Epithelial cell of prostate (primary cell): ENCODE results near the gene SHKBP1.
"Not testable (repeated sequence)": the region's sequence is repeated elsewhere in the genome, so short reads cannot be mapped to it uniquely, and the experiment has no call there.

Experiments
- DNase-seq: peaks from one replicate; pipeline ENCODE4 v3.0.0-alpha.2; 2011; ENCODE audit warnings: low read depth, low spot score
- H3K27ac ChIP-seq: fragments of 450-650 bp; 2 replicates; pipeline ENCODE4 v1.5.1; 2017; ENCODE audit warnings: mild to moderate bottlenecking

The SHKBP1 gene

DNA sequence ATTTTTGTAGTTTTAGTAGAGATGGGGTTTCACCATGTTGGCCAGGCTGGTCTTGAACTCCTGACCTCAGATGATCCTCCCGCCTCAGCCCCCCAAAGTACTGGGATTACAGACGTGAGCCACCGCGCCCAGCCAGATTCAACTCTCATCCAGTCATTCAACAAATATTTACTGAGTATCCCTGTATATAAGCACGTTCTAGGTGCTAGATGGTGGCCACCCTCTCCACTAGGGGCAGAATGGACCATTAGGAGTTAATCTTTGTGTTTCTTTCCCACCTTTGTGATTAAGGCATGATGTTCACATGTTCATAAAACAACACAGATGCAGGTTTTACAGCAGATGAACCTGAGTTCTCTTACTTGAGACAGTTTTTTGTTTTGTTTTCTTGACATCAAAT lies 7.3 kb downstream of the SHKBP1 start:
- no peak for DNase-seq
- H3K27ac ChIP-seq = no peak overlapping the region

DNA sequence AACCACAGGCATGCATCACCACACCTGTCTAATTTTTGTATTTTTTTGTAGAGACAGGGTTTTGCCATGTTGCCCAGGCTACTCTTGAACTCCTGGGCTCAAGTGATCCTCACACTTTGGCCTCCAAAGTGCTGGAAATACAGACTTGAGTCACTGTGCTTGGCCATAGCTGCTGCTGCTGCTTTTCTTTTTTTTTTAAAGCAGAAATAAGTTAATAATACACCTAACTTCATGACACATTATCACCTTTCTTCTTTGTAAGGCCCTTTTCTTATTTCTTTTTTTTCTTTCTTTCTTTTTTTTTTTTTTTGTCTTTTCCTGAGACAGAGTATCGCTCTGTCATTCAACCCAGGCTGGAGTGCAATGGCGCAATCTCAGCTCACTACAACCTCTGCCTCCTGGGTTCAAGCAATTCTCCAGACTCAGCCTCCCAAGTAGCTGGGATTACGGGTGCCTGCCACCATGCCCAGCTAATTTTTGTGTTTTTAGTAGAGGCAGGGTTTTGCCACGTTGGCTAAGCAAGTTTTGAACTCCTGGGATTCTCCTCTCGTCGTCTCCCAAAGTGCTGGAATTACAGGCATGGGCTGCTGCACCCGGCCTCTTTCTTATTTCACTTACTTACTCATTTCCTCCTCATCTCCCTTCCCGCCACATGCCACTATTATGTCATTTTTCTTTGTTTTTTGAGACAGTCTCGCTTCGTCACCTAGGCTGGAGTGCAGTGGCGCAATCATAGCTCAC lies 8.7 kb downstream of the SHKBP1 start:
- H3K27ac ChIP-seq = peak overlapping the region; percentile 88
- no peak for DNase-seq

DNA sequence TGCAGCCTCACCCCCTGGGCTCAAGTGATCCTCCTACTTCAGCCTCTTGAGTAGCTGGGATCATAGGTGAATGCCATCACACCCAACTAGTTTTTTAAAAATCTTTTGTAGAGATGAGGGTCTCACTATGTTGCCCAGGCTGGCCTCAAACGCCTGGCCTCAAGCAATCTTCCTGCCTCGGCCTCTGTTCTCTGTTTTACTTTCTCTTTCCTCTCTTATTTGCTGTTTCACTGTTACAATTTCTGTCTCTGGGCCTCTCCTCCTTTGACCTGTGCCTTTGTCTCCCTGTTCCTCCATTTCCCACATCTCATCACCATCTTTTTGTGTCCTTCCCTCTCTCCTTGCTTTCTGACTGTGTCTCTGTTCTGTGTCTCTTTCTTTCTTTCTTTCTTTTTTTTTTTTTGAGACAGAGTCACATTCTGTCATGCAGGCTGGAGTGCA lies 9.3 kb downstream of the SHKBP1 start:
- DNase-seq = no peak
- H3K27ac ChIP-seq = peak overlapping the region; percentile 88

DNA sequence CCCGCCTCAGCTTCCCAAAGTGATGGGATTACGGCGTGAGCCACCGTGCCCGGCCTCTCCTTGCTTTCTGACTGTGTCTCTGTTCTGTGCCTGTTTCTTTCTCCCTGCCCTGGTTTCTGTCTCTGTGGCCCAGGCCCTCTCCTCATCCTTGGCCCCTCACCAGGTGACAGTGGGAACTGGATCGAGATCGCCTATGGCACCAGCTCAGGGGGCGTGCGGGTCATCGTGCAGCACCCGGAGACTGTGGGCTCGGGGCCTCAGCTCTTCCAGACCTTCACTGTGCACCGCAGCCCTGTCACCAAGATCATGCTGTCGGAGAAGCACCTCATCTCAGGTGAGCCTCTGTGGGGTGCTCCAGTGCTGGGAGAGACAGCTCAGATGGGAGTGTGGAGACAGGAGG lies 9.9 kb downstream of the SHKBP1 start:
- DNase-seq = no peak
- peak overlapping the region; percentile 88 for H3K27ac ChIP-seq

DNA sequence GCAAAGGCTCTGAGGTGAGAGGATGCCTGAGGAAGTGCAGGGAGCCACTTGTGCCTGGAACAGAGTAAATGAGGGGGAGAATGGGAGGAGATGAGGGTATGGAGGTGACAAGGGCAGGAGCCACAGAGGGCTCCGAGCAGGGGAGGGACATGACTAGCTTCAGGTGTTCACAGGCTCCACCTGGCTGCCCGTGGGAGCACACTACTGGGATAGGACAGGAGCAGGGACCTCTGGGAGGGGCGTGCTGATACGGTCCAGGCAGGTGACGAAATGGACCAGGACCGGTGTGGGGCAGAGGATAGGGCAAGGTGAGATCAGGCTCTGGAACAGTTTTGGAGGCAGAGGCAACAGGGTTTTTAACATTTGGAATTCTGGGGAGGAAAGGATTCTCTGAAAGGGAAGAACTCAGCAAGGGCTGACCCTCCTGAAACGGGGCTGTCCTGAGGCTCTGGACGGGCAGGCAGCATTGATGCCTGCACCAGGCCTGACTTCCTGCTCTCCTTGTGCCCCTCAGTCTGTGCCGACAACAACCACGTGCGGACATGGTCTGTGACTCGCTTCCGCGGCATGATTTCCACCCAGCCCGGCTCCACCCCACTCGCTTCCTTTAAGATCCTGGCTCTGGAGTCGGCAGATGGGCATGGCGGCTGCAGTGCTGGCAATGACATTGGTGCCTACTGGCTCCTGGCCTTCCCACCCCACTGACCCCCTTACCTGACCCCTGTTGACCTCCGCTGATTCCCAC lies 11.6 kb downstream of the SHKBP1 start:
- DNase-seq = no peak
- H3K27ac ChIP-seq = no peak overlapping the region

DNA sequence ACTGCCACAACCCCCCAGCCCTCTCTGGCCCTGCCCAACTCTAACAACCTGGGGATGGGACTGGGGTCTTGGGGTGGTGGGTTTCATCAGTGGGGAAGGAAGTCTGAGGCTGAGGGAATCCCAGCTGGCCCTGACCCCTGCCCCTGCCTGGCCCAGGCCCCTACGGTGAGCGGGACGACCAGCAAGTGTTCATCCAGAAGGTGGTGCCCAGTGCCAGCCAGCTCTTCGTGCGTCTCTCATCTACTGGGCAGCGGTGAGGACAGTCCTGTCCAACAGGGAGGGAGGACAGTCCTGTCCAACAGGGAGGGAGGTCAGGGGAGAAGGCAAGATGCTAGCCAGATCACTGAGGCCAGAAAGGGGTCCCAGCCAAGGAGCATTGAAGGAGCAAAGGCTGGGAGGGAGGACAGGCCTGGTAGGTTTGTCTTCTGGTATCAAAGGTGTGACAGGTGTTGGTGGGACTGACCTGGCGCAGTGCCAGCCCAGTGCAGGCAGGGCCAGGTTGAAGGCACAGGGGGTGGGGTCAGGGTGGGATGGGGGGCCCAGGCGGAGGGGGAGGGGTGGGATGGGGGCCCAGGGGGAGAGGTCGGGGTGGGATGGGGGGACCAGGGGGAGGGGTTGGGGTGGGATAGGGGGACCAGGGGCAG lies 12.4 kb downstream of the SHKBP1 start:
- DNase-seq = no peak

DNA sequence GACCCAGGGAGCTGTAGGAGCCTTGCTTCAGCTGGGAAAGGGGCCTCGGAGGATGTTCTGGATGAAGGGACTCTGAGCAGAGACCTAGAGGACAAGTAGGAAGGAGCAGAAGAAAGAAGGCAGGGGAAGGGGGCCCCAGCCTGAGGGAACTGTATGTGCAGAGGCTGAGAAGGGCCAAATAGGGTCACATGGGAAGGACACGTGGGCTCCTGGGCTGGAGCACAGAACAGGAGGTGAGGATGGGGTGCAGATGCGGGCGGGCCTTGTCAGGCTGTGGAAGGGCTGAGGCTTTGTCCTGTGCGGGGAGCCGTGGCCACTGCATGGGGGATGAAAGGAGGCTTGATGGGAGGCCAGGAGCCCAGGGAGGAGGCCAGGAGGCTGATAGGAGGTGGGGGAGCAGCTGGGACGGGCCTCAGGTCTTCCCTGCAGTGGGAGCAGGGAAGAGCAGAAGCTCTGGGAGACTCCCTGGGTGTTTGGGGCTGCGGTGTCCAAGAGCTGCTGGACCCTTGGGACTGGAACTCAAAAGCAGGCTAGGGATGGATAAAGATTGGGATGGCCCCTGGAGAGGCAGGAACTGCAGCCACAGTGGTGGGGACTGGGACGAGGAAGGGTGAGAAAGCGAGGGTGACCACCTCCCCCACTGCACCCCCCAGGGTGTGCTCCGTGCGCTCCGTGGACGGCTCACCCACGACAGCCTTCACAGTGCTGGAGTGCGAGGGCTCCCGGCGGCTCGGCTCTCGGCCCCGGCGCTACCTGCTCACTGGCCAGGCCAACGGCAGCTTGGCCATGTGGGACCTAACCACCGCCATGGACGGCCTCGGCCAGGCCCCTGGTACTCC lies 13.1 kb downstream of the SHKBP1 start:
- DNase-seq = no peak
- H3K27ac ChIP-seq = no peak overlapping the region

More for the DNA sequence above, 12.4 kb downstream of the SHKBP1 start:
- no peak overlapping the region for H3K27ac ChIP-seq

DNA sequence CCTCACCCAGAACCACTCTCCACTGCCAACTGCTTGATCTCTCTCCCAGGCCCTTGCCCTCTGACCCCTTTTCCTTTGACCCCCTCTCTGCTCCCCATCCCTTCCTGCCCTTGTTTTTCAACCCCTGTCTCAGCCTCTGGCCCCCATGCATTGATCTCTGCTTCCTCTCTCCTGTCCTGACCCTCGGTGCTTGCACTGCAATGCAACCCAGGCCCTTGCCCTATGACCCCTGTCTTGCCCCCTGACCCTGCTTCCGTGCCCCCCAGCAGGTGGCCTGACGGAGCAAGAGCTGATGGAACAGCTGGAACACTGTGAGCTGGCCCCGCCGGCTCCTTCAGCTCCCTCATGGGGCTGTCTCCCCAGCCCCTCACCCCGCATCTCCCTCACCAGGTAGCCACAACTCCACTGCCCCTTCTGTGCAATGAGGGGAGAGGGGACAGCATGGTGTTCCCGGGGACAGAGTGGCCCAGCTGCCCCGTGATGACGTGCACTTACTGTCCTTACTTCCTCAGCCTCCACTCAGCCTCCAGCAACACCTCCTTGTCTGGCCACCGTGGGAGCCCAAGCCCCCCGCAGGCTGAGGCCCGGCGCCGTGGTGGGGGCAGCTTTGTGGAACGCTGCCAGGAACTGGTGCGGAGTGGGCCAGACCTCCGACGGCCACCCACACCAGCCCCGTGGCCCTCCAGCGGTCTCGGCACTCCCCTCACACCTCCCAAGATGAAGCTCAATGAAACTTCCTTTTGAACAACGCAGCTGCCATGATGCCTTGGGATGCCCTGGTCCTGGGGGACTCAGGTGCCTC lies 14.0 kb downstream of the SHKBP1 start:
- no peak overlapping the region for H3K27ac ChIP-seq

DNA sequence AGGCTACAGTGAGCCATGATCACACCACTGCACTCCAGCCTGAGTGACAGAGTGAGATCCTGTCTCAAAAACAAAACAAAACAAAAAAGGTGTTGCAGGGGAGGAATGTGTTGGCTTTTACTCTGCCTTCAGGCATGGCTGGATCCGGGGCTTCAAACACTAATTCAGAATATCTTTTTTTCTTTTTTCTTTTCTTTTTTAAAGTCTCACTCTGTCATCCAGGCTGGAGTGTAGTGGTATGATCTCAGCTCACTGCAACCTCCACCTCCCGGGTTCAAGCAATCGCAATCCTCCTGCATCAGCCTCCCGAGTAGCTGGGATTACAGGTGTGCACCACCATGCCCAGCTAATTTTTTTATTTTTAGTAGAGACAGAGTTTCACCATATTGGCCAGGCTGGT lies 15.1 kb downstream of the SHKBP1 start:
- not testable (repeated sequence) for DNase-seq, H3K27ac ChIP-seq

More for the DNA sequence above, 14.0 kb downstream of the SHKBP1 start:
- no peak for DNase-seq

DNA sequence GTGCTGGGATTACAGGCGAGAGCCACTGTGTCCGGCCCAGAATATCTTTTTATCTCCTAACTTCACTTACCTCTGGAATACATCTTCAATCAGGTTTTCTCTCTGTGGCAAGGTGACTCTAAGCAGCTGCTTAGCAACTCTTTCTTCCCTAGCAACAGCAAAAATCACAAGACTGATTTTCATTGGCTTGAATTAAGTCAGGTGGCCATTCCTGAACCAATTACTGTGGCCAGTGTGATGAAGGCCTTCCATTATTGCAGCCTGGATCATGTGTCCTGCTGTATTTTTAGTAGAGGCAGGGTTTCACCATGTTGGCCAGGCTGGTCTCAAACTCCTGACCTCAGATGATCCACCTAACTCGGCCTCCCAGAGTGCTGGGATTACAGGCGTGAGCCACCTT lies 15.5 kb downstream of the SHKBP1 start:
- no peak overlapping the region for H3K27ac ChIP-seq
- DNase-seq = no peak

DNA sequence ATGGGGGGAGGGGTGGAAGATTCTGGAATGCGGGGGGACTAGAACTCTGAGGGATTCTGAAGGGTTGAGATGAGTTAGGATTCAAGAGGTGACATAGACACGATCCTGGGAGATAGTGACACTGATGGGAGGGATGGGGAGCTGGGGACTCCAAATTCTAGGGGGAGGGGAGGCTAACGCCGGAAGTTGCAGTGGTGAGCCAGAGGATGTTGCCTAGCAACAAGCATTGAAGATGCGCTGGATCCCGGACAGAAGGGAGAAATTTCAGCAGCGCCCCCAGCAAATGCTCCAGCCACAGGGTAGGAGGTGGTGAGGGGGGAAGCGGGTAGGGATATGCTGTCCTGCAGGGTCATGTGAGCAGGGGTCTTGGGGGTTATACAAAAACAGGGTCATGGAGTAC lies 17.6 kb downstream of the SHKBP1 start:
- no peak for DNase-seq
- H3K27ac ChIP-seq = no peak overlapping the region

DNA sequence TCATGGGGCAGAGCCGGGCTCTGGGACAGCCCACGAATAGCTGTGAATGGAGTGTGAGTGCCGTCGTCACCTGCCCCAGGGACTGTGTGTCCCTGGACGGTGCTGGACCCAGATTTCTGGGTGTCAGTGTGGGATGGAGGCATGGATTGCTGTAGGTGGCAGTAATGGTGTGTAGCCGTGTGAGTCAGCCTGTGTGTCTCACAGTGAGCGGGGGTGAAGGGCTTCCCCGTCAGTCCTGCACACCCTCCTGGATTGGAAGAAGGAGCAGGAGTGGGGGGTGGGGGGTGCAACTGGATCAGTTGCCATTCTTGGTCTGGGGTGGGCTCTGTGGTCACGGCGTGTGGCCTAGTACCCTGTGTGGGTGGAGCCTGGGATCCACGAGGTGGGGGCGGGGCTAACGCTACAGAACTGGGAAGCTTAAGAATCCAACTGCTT lies 18.0 kb downstream of the SHKBP1 start:
- DNase-seq = no peak
- H3K27ac ChIP-seq = no peak overlapping the region

DNA sequence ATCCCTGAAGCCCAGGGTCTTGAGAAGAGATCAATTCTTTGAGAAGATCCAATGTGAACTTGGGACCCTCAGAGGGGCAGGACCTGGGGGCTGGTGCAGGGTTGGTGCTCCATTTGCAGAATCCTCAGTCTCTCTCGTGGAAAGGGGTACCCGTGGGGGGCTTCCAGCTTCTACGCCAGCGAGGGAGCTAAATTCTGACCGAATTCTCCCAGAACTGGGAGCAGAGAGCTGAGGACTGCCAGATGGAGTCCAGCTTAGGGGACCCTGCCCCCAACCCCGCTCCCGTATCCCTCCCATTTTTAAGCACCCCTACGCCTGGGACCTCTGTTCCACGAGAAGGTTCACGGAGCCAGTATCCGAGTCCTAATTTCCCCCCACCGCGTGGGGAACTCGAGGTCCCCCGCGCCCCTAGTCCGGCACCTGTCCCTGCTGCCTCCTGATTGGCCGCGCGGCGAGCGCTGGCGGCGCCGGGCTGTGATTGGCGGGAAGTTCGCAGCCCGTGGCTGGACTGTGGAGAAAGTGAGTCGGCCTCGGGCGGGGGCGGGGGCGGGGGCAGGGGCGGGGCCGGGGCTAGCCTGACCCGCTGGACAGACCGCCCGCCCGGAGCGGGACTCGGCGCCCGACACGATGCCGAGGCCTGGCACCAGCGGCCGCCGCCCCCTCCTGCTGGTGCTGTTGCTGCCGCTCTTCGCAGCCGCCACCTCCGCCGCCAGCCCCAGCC lies 20.1 kb downstream of the SHKBP1 start:
- DNase-seq = no peak
- H3K27ac ChIP-seq = no peak overlapping the region

DNA sequence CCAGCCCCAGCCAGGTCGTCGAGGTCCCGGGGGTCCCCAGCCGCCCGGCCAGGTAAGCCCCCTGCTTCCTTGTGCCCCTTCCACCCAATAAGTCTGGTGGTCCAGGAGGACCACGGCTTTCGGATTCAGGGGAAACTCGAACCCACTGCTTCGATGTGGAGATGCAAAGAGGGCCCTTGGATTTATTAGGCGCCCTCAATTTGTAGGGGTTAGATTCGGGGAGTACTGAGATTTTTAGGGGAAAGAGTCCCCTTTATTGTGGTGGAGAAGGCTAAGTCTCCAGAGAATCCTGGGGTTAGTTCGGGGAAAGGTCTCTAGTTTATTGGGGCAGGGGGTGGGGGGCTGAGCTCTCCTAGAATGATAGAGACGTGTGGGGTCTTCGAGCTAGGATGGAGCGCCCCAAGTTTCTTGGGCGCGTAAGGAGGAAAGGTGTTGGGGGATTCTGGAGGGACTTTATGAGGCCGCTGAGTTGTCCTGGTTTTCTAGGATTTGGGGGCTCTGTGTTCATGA lies 20.7 kb downstream of the SHKBP1 start:
- no peak for DNase-seq
- H3K27ac ChIP-seq = no peak overlapping the region

DNA sequence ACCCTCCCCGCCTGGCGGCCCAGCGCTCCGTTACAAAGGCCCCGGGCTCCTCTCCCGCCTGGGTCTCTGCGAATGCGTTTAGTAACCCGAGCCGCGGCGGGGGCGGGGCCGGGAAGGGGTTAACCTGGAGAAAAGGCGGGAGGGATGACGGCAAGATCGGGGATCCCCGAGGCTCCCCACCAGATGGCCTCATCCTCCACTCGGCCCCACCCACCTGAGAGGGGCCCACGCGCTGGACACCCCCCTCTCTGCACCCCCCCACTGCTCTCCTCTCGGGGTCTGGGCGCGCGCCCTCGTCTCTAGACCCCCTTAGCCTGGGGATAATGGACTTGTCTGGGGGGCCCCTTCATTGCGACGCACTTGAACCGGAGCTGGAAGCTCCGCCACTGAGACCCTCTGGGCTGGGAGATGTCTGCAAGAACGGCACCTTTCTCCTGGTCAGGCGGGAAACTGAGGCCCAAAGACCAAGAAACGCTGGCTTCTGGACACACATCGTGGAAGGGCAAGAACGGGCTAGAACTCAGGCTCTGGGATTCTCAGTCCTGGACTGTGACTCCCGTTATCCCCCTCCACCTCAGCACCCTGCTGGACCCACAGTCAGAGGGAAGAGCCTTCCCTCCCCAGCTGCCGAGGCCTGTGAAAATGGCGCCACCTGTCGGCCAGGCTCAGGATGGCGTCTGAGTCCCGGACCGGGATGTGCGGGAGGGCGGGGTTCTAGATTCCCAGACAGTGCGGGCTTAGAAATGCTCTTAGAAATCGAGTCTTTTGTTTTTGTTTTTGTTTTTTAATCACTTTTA lies 21.6 kb downstream of the SHKBP1 start:
- no peak for DNase-seq
- H3K27ac ChIP-seq = no peak overlapping the region

DNA sequence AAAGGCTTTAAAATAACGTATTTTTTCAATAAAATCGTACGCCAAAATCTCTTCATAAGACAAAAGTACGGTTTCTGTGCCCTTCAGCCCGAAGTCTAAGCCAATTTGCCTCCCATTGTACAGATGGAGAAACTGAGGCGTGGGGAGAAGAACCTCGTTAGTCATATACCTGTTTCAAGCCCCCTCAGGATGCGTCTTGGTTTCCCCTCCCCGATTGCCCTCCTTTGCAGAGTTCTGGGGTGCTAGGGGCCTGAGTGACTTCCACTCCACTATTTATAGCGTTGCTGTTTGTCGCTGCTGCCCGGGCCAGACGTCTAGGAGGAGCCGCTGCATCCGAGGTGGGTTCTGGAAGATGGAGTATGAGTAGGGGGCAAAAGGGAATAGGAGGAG lies 22.2 kb downstream of the SHKBP1 start:
- no peak overlapping the region for H3K27ac ChIP-seq
- DNase-seq = no peak

DNA sequence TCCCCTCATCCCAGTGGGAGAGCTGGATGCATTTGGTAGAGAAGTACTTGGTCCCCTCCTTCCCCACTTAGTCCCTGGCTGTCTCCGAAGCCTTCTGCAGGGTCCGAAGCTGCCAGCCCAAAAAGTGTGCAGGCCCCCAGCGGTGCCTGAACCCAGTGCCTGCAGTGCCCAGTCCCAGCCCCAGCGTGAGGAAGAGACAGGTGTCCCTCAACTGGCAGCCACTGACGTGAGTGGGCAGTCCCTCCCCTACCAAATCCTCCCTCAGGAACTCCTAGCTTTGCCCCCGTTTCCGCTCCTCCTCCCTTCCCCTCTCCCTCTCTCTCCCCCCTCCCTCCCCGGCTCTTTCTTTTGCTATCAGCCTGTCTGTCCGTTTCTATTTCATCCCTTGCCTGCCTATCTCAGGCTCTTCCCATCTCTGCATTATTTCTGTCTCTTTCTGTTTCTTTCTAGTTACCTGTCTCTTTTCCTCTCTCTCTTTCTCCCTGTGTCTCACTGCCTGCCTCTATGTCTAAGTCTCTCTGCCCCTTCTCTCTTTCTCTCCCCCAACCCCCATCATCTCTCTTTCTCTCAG lies 22.7 kb downstream of the SHKBP1 start:
- no peak for DNase-seq
- H3K27ac ChIP-seq = no peak overlapping the region
